Suprapubic skin (tissue), 4 donors: ENCODE data around the gene AADAC. TPM values are rescaled to one million over a fixed set of nuclear protein-coding genes. Genes with fewer than 3 reads are reported as not detected.
"Not testable (repeated sequence)": the region's sequence is repeated elsewhere in the genome, so short reads cannot be mapped to it uniquely, and the experiment has no call there.

Source experiments
- DNase-seq, 2 donors: peaks; one replicate each; pipeline ENCODE4 v3.0.0-alpha.2; 2019; ENCODE audit warnings: low spot score in 2 of 2
- H3K27ac ChIP-seq: fragments of 200-600 bp; sonication (generic); one replicate; pipeline ENCODE4 v1.5.1; 2019
- H3K27me3 ChIP-seq: fragments of 200-600 bp; sonication (generic); one replicate; pipeline ENCODE4 v1.5.1; 2019
- H3K36me3 ChIP-seq: fragments of 200-600 bp; sonication (generic); one replicate; pipeline ENCODE4 v1.5.1; 2019
- H3K4me1 ChIP-seq: fragments of 200-600 bp; sonication (generic); one replicate; pipeline ENCODE4 v1.5.1; 2019
- H3K4me3 ChIP-seq: fragments of 200-600 bp; sonication (generic); one replicate; pipeline ENCODE4 v1.5.1; 2019; ENCODE audit warnings: mild to moderate bottlenecking
- H3K9me3 ChIP-seq: fragments of 200-600 bp; sonication (generic); one replicate; pipeline ENCODE4 v1.5.1; 2019
- EP300 ChIP-seq: sonication (generic); formaldehyde crosslinking; IDR thresholded peaks from one replicate; pipeline ENCODE4 v1.6.1; 2017; ENCODE audit warnings: antibody characterized with exemption
- POLR2A ChIP-seq, 2 donors: fragments of 450-650 bp; IDR thresholded peaks; one replicate each; pipeline ENCODE4 v1.6.1; 2017; ENCODE audit warnings: antibody characterized with exemption in 2 of 2, mild to moderate bottlenecking in 2 of 2, moderate library complexity in 2 of 2
- POLR2AphosphoS5 ChIP-seq, 3 donors: sonication (generic); formaldehyde crosslinking; IDR thresholded peaks; one replicate each; pipeline ENCODE4 v1.6.1; 2017; ENCODE audit warnings: antibody characterized with exemption in 3 of 3
- WGBS: methylation state at CpG from one replicate; pipeline ENCODE4 v1.1.5; 2018; 5-methylcytosine and 5-hydroxymethylcytosine counted together
- total RNA-seq, 4 donors: library from RNA; depleted of rRNA; stranded (reverse); fragments of >200 nt; gene quantifications; one replicate each; pipeline ENCODE4 v1.1.0, GENCODE V29; 2016
- TF ChIP-seq, protein P1 (sequence below), 2 donors: fragments of 200-600 bp in 1 of 2; fragments of 450-650 bp in 1 of 2; sonication (generic) in 1 of 2; IDR thresholded peaks; one replicate each; pipeline ENCODE4 v1.5.1; 2016 to 2019; ENCODE audit warnings: antibody characterized with exemption in 2 of 2, mild to moderate bottlenecking in 1 of 2, moderate library complexity in 1 of 2

Gene AADAC
- total RNA-seq, 4 donors from 2014 or later = 2.7 to 19.1 (median 14.0) TPM

- Histone ChIP-seq H3K27ac (no peak overlapping the region), H3K27me3 (no peaks in the 10 kb centered on the region), H3K4me3 (no peak overlapping the region), H3K9me3 (no peaks in the 10 kb centered on the region), H3K36me3 (no peaks in the 10 kb centered on the region), H3K4me1 (peaks cover 4% of the 10 kb centered on the region)
- TF ChIP-seq POLR2A (IDR thresholded peaks at IDR 0.05) (no peak), EP300 (no peak), POLR2AphosphoS5 (IDR thresholded peaks at IDR 0.05) (no peak)
- TF ChIP-seq, protein P1, sequence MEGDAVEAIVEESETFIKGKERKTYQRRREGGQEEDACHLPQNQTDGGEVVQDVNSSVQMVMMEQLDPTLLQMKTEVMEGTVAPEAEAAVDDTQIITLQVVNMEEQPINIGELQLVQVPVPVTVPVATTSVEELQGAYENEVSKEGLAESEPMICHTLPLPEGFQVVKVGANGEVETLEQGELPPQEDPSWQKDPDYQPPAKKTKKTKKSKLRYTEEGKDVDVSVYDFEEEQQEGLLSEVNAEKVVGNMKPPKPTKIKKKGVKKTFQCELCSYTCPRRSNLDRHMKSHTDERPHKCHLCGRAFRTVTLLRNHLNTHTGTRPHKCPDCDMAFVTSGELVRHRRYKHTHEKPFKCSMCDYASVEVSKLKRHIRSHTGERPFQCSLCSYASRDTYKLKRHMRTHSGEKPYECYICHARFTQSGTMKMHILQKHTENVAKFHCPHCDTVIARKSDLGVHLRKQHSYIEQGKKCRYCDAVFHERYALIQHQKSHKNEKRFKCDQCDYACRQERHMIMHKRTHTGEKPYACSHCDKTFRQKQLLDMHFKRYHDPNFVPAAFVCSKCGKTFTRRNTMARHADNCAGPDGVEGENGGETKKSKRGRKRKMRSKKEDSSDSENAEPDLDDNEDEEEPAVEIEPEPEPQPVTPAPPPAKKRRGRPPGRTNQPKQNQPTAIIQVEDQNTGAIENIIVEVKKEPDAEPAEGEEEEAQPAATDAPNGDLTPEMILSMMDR (IDR thresholded peaks at IDR 0.05) = no peak
- WGBS = 70% methylated on average over 1 of the region's 1 CpG
- DNase-seq = no peak
Observed at GRCh38 chr3:151796105-151796680, 17.7 kb upstream of the AADAC start.

- no peak for TF ChIP-seq POLR2AphosphoS5 (IDR thresholded peaks at IDR 0.05)
- no peak for TF ChIP-seq POLR2A (IDR thresholded peaks at IDR 0.05)
- no peak for TF ChIP-seq EP300
- TF ChIP-seq, protein P1 (IDR thresholded peaks at IDR 0.05) = no peak
- no peak for DNase-seq
- peaks cover 4% of the 10 kb centered on the region for H3K4me1 ChIP-seq
- 69% methylated on average over 2 of the region's 2 CpGs for whole genome bisulfite sequencing
- no peaks in the 10 kb centered on the region for H3K9me3 ChIP-seq
- no peak overlapping the region for H3K4me3 ChIP-seq
- no peaks in the 10 kb centered on the region for H3K36me3 ChIP-seq
- H3K27ac ChIP-seq = no peak overlapping the region
- H3K27me3 ChIP-seq = no peaks in the 10 kb centered on the region
Observed at GRCh38 chr3:151798466-151798865, 15.4 kb upstream of the AADAC start.

GRCh38 chr3:151800431-151800830 lies 13.5 kb upstream of the AADAC start:
- Histone ChIP-seq H3K36me3 (no peaks in the 10 kb centered on the region), H3K4me1 (no peaks in the 10 kb centered on the region), H3K27ac (no peak overlapping the region), H3K27me3 (no peaks in the 10 kb centered on the region), H3K9me3 (no peaks in the 10 kb centered on the region), H3K4me3 (no peak overlapping the region)
- DNase-seq = no peak
- TF ChIP-seq EP300 (no peak), POLR2AphosphoS5 (IDR thresholded peaks at IDR 0.05) (no peak), POLR2A (IDR thresholded peaks at IDR 0.05) (no peak)
- TF ChIP-seq, protein P1 (IDR thresholded peaks at IDR 0.05) = no peak
- 91% methylated on average over 2 of the region's 2 CpGs for WGBS

- Histone ChIP-seq H3K4me3 (no peak overlapping the region), H3K4me1 (no peaks in the 10 kb centered on the region), H3K36me3 (no peaks in the 10 kb centered on the region), H3K9me3 (no peaks in the 10 kb centered on the region), H3K27ac (no peak overlapping the region), H3K27me3 (no peaks in the 10 kb centered on the region)
- TF ChIP-seq, protein P1 (IDR thresholded peaks at IDR 0.05) = no peak
- TF ChIP-seq POLR2AphosphoS5 (IDR thresholded peaks at IDR 0.05) (no peak), POLR2A (IDR thresholded peaks at IDR 0.05) (no peak), EP300 (no peak)
- DNase-seq = no peak
- WGBS = 42% methylated on average over 1 of the region's 1 CpG
Observed at GRCh38 chr3:151804267-151804666, 9.6 kb upstream of the AADAC start.

GRCh38 chr3:151806838-151807237 lies 7.1 kb upstream of the AADAC start:
- TF ChIP-seq, protein P1 (IDR thresholded peaks at IDR 0.05) = no peak

GRCh38 chr3:151808926-151809325 lies 5.0 kb upstream of the AADAC start:
- WGBS = 75% methylated on average over 3 of the region's 3 CpGs

More at GRCh38 chr3:151806838-151807237, 7.1 kb upstream of the AADAC start:
- DNase-seq = no peak
- Histone ChIP-seq H3K9me3 (no peaks in the 10 kb centered on the region), H3K27ac (no peak overlapping the region), H3K4me3 (no peak overlapping the region), H3K27me3 (no peaks in the 10 kb centered on the region), H3K4me1 (no peaks in the 10 kb centered on the region), H3K36me3 (no peaks in the 10 kb centered on the region)
- WGBS = 92% methylated on average over 15 of the region's 15 CpGs

More at GRCh38 chr3:151808926-151809325, 5.0 kb upstream of the AADAC start:
- H3K27me3 ChIP-seq, H3K4me3 ChIP-seq, H3K36me3 ChIP-seq, H3K4me1 ChIP-seq, H3K27ac ChIP-seq, DNase-seq, H3K9me3 ChIP-seq: not testable (repeated sequence)
